WTC11 (cell line): ENCODE measurements around the gene PHOSPHO2. TPM values are rescaled to one million over a fixed set of nuclear protein-coding genes. Genes with fewer than 3 reads are reported as not detected.

ENCODE experiments used
- ATAC-seq: fragments of 200-7000 bp; cut with Tn5 transposase; 2 replicates; pipeline ENCODE4 v1.10.0; 2021; ENCODE audit warnings: mild to moderate bottlenecking, moderate library complexity
- CTCF ChIA-PET: fragments of 300-600 bp; sonication (Branson Sonifier 250); formaldehyde crosslinking; loops from one replicate; lab custom pipeline; 2021; ENCODE audit warnings: antibody characterized with exemption; lab: Charles Lee
- POLR2A ChIA-PET: fragments of 350-600 bp; sonication (Branson Sonifier 250); formaldehyde crosslinking; loops from one replicate; lab custom pipeline; 2021; ENCODE audit warnings: antibody characterized with exemption; lab: Charles Lee
- DNase-seq: peaks from one replicate; pipeline ENCODE4 v3.0.0; 2021; ENCODE audit warnings: low spot score
- H3K27ac Mint-ChIP-seq: 2 replicates; pipeline ENCODE4 v1.8.0; 2021; ENCODE audit warnings: mixed read lengths
- H3K27me3 Mint-ChIP-seq: 2 replicates; pipeline ENCODE4 v1.8.0; 2021; ENCODE audit warnings: low read depth, mild to moderate bottlenecking, moderate library complexity, mixed read lengths
- H3K36me3 Mint-ChIP-seq: 2 replicates; pipeline ENCODE4 v1.8.0; 2021; ENCODE audit warnings: mixed read lengths
- H3K4me1 Mint-ChIP-seq: 2 replicates; pipeline ENCODE4 v1.8.0; 2022; ENCODE audit warnings: mixed read lengths
- H3K4me3 Mint-ChIP-seq: 2 replicates; pipeline ENCODE4 v1.8.0; 2021; ENCODE audit warnings: mild to moderate bottlenecking, moderate library complexity, mixed read lengths
- H3K9me3 Mint-ChIP-seq: 2 replicates; pipeline ENCODE4 v1.8.0; 2021; ENCODE audit warnings: mixed read lengths
- ATF1 ChIP-seq: sonication (generic); formaldehyde crosslinking; IDR thresholded peaks from 2 replicates; pipeline ENCODE4 v1.8.1; 2023; ENCODE audit warnings: mild to moderate bottlenecking, moderate library complexity, missing genetic modification reagents
- FOXJ3 ChIP-seq: sonication (generic); formaldehyde crosslinking; IDR thresholded peaks from 2 replicates; pipeline ENCODE4 v1.9.0; 2021; ENCODE audit warnings: missing genetic modification reagents, mild to moderate bottlenecking, borderline replicate concordance
- IRF2 ChIP-seq: sonication (generic); formaldehyde crosslinking; IDR thresholded peaks from 2 replicates; pipeline ENCODE4 v1.8.0; 2022; ENCODE audit warnings: low read depth, missing genetic modification reagents, borderline replicate concordance
- MXD4 ChIP-seq: fragments of 250-450 bp; sonication (Bioruptor Pico); IDR thresholded peaks from 2 replicates; pipeline ENCODE4 v1.8.0; 2021; ENCODE audit warnings: mild to moderate bottlenecking, moderate library complexity, borderline replicate concordance
- NR2C2 ChIP-seq: sonication (generic); formaldehyde crosslinking; IDR thresholded peaks from 2 replicates; pipeline ENCODE4 v1.8.0; 2022; ENCODE audit warnings: mild to moderate bottlenecking, missing genetic modification reagents
- PRRX2 ChIP-seq: fragments of 250-450 bp; sonication (Bioruptor Pico); IDR thresholded peaks from 2 replicates; pipeline ENCODE4 v1.8.0; 2021; ENCODE audit warnings: mild to moderate bottlenecking
- TCF7 ChIP-seq: sonication (generic); formaldehyde crosslinking; IDR thresholded peaks from 2 replicates; pipeline ENCODE4 v1.8.0; 2022; ENCODE audit warnings: mild to moderate bottlenecking, low read depth, missing genetic modification reagents, moderate library complexity
- ZNF121 ChIP-seq: sonication (generic); formaldehyde crosslinking; IDR thresholded peaks from 2 replicates; pipeline ENCODE4 v1.8.0; 2023; ENCODE audit warnings: missing genetic modification reagents
- ZNF232 ChIP-seq: sonication (generic); formaldehyde crosslinking; IDR thresholded peaks from 2 replicates; pipeline ENCODE4 v1.8.0; 2022; ENCODE audit warnings: mild to moderate bottlenecking, missing genetic modification reagents
- ZNF317 ChIP-seq: sonication (generic); formaldehyde crosslinking; IDR thresholded peaks from 2 replicates; pipeline ENCODE4 v1.8.1; 2023; ENCODE audit warnings: low read depth, mild to moderate bottlenecking, moderate library complexity, missing genetic modification reagents, borderline replicate concordance
- ZNF423 ChIP-seq: fragments of 250-450 bp; sonication (Bioruptor Pico); IDR thresholded peaks from 2 replicates; pipeline ENCODE4 v2.1.2; 2022; ENCODE audit warnings: mild to moderate bottlenecking, moderate library complexity
- total RNA-seq: library from RNA; stranded (reverse); gene quantifications from 3 replicates; pipeline ENCODE4 v1.2.3, GENCODE V29; 2021
- TF ChIP-seq, protein P1 (sequence below): sonication (generic); formaldehyde crosslinking; IDR thresholded peaks from 2 replicates; pipeline ENCODE4 v1.8.0; 2023; ENCODE audit warnings: missing genetic modification reagents
- TF ChIP-seq, protein P2 (sequence below): sonication (generic); formaldehyde crosslinking; IDR thresholded peaks from 2 replicates; pipeline ENCODE4 v1.8.1; 2023; ENCODE audit warnings: mild to moderate bottlenecking, missing genetic modification reagents, moderate library complexity
- TF ChIP-seq, protein P3 (sequence below): sonication (generic); formaldehyde crosslinking; conservative IDR thresholded peaks from 2 replicates; pipeline ENCODE4 v1.8.1; 2022; ENCODE audit warnings: mild to moderate bottlenecking, missing genetic modification reagents
- TF ChIP-seq, protein P4 (sequence below): sonication (generic); formaldehyde crosslinking; IDR thresholded peaks from 2 replicates; pipeline ENCODE4 v1.8.1; 2023; ENCODE audit warnings: mild to moderate bottlenecking, missing genetic modification reagents
- TF ChIP-seq, protein P5 (sequence below): fragments of 250-450 bp; sonication (Bioruptor Pico); IDR thresholded peaks from 2 replicates; pipeline ENCODE4 v1.9.0; 2021; ENCODE audit warnings: mild to moderate bottlenecking, borderline replicate concordance
- TF ChIP-seq, protein P6 (sequence below): sonication (generic); formaldehyde crosslinking; IDR thresholded peaks from 2 replicates; pipeline ENCODE4 v1.8.1; 2023; ENCODE audit warnings: mild to moderate bottlenecking, missing genetic modification reagents, moderate library complexity
- TF ChIP-seq, protein P7 (sequence below): fragments of 250-450 bp; sonication (Bioruptor Pico); IDR thresholded peaks from 2 replicates; pipeline ENCODE4 v2.1.2; 2022; ENCODE audit warnings: mild to moderate bottlenecking, moderate library complexity
- TF ChIP-seq, protein P8 (sequence below): fragments of 200-600 bp; IDR thresholded peaks from 2 replicates; pipeline ENCODE4 v1.8.0; 2022; ENCODE audit warnings: antibody characterized with exemption

The PHOSPHO2 gene
- total RNA-seq, 1 experiment from 2014 or later = 6.1 TPM

DNA sequence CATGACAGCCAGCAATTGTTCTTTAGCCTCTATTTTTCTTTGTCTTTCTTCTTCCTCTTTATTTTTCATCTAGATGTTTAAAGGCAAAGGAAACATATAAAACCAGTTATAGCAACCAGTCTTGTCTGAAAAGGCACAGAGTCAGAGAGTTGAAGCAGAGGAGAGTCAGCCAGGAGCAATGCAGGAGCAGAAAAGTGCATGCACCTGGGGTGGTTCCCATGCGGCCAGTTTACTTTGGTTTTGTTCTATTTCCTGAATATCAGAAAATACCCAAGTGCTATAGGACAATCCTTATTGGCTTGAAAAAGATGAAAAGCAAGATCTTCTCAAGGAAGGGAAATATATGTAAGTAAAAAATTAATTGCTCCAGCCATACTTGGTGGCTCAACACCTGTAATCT lies 45.0 kb upstream of the PHOSPHO2 start:
- no peak for ATAC-seq
- POLR2A ChIA-PET = no interaction called here
- no peak overlapping the region for H3K4me3 Mint-ChIP-seq
- no peak overlapping the region for H3K27ac Mint-ChIP-seq
- no peaks in the 10 kb centered on the region for H3K4me1 Mint-ChIP-seq
- no peak for DNase-seq
- TF ChIP-seq IRF2 (CRISPR knock-in tag) = no peak
- no peak for TF ChIP-seq ZNF232 (CRISPR knock-in tag)
- TF ChIP-seq ZNF317 = no peak
- no peak for TF ChIP-seq ZNF121 (CRISPR knock-in tag)
- TF ChIP-seq, protein P1, sequence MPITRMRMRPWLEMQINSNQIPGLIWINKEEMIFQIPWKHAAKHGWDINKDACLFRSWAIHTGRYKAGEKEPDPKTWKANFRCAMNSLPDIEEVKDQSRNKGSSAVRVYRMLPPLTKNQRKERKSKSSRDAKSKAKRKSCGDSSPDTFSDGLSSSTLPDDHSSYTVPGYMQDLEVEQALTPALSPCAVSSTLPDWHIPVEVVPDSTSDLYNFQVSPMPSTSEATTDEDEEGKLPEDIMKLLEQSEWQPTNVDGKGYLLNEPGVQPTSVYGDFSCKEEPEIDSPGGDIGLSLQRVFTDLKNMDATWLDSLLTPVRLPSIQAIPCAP (CRISPR knock-in tag) = no peak
- TF ChIP-seq ZNF423 = no peak
- TF ChIP-seq ATF1 (CRISPR knock-in tag) = no peak
- TF ChIP-seq, protein P2, sequence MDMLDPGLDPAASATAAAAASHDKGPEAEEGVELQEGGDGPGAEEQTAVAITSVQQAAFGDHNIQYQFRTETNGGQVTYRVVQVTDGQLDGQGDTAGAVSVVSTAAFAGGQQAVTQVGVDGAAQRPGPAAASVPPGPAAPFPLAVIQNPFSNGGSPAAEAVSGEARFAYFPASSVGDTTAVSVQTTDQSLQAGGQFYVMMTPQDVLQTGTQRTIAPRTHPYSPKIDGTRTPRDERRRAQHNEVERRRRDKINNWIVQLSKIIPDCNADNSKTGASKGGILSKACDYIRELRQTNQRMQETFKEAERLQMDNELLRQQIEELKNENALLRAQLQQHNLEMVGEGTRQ = no peak
- TF ChIP-seq TCF7 (CRISPR knock-in tag) = no peak
- no peak for TF ChIP-seq MXD4
- no peak for TF ChIP-seq FOXJ3 (CRISPR knock-in tag)
- TF ChIP-seq, protein P3, sequence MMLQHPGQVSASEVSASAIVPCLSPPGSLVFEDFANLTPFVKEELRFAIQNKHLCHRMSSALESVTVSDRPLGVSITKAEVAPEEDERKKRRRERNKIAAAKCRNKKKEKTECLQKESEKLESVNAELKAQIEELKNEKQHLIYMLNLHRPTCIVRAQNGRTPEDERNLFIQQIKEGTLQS (CRISPR knock-in tag) = no peak
- no peak for TF ChIP-seq NR2C2 (CRISPR knock-in tag)
- TF ChIP-seq, protein P4, sequence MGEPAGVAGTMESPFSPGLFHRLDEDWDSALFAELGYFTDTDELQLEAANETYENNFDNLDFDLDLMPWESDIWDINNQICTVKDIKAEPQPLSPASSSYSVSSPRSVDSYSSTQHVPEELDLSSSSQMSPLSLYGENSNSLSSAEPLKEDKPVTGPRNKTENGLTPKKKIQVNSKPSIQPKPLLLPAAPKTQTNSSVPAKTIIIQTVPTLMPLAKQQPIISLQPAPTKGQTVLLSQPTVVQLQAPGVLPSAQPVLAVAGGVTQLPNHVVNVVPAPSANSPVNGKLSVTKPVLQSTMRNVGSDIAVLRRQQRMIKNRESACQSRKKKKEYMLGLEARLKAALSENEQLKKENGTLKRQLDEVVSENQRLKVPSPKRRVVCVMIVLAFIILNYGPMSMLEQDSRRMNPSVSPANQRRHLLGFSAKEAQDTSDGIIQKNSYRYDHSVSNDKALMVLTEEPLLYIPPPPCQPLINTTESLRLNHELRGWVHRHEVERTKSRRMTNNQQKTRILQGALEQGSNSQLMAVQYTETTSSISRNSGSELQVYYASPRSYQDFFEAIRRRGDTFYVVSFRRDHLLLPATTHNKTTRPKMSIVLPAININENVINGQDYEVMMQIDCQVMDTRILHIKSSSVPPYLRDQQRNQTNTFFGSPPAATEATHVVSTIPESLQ (CRISPR knock-in tag) = no peak
- TF ChIP-seq, protein P5, sequence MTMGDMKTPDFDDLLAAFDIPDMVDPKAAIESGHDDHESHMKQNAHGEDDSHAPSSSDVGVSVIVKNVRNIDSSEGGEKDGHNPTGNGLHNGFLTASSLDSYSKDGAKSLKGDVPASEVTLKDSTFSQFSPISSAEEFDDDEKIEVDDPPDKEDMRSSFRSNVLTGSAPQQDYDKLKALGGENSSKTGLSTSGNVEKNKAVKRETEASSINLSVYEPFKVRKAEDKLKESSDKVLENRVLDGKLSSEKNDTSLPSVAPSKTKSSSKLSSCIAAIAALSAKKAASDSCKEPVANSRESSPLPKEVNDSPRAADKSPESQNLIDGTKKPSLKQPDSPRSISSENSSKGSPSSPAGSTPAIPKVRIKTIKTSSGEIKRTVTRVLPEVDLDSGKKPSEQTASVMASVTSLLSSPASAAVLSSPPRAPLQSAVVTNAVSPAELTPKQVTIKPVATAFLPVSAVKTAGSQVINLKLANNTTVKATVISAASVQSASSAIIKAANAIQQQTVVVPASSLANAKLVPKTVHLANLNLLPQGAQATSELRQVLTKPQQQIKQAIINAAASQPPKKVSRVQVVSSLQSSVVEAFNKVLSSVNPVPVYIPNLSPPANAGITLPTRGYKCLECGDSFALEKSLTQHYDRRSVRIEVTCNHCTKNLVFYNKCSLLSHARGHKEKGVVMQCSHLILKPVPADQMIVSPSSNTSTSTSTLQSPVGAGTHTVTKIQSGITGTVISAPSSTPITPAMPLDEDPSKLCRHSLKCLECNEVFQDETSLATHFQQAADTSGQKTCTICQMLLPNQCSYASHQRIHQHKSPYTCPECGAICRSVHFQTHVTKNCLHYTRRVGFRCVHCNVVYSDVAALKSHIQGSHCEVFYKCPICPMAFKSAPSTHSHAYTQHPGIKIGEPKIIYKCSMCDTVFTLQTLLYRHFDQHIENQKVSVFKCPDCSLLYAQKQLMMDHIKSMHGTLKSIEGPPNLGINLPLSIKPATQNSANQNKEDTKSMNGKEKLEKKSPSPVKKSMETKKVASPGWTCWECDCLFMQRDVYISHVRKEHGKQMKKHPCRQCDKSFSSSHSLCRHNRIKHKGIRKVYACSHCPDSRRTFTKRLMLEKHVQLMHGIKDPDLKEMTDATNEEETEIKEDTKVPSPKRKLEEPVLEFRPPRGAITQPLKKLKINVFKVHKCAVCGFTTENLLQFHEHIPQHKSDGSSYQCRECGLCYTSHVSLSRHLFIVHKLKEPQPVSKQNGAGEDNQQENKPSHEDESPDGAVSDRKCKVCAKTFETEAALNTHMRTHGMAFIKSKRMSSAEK (CRISPR knock-in tag) = no peak
- TF ChIP-seq PRRX2 = no peak
- TF ChIP-seq, protein P6, sequence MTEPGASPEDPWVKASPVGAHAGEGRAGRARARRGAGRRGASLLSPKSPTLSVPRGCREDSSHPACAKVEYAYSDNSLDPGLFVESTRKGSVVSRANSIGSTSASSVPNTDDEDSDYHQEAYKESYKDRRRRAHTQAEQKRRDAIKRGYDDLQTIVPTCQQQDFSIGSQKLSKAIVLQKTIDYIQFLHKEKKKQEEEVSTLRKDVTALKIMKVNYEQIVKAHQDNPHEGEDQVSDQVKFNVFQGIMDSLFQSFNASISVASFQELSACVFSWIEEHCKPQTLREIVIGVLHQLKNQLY (CRISPR knock-in tag) = no peak
- TF ChIP-seq, protein P7, sequence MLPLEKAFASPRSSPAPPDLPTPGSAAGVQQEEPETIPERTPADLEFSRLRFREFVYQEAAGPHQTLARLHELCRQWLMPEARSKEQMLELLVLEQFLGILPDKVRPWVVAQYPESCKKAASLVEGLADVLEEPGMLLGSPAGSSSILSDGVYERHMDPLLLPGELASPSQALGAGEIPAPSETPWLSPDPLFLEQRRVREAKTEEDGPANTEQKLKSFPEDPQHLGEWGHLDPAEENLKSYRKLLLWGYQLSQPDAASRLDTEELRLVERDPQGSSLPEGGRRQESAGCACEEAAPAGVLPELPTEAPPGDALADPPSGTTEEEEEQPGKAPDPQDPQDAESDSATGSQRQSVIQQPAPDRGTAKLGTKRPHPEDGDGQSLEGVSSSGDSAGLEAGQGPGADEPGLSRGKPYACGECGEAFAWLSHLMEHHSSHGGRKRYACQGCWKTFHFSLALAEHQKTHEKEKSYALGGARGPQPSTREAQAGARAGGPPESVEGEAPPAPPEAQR (CRISPR knock-in tag) = no peak
- TF ChIP-seq, protein P8, sequence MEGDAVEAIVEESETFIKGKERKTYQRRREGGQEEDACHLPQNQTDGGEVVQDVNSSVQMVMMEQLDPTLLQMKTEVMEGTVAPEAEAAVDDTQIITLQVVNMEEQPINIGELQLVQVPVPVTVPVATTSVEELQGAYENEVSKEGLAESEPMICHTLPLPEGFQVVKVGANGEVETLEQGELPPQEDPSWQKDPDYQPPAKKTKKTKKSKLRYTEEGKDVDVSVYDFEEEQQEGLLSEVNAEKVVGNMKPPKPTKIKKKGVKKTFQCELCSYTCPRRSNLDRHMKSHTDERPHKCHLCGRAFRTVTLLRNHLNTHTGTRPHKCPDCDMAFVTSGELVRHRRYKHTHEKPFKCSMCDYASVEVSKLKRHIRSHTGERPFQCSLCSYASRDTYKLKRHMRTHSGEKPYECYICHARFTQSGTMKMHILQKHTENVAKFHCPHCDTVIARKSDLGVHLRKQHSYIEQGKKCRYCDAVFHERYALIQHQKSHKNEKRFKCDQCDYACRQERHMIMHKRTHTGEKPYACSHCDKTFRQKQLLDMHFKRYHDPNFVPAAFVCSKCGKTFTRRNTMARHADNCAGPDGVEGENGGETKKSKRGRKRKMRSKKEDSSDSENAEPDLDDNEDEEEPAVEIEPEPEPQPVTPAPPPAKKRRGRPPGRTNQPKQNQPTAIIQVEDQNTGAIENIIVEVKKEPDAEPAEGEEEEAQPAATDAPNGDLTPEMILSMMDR = no peak
- no peaks in the 10 kb centered on the region for H3K36me3 Mint-ChIP-seq
- no peaks in the 10 kb centered on the region for H3K27me3 Mint-ChIP-seq
- CTCF ChIA-PET = no interaction called here
- H3K9me3 Mint-ChIP-seq = no peaks in the 10 kb centered on the region
